IMR-90 (cell line): ENCODE measurements around the gene ZNF524. TPM values are rescaled to one million over a fixed set of nuclear protein-coding genes. Genes with fewer than 3 reads are reported as not detected.

ENCODE experiments used
- ATAC-seq: fragments of 200-7000 bp; cut with Tn5 transposase; 2 replicates; pipeline ENCODE4 v1.9.1; 2020; ENCODE audit warnings: low read depth, mild to moderate bottlenecking, moderate library complexity
- BruUV-seq: library from RNA; stranded (reverse); fragments of 400-500 nt; replicated peaks from 2 replicates; lab custom pipeline; 2021; lab: Mats Ljungman, UMichigan
- CTCF ChIA-PET: fragments of 300-600 bp; formaldehyde crosslinking; extraction: SDS; loops from one replicate; lab custom pipeline; 2021; ENCODE audit warnings: antibody characterized with exemption; lab: Yijun Ruan, JAX
- POLR2A ChIA-PET: fragments of 300-600 bp; sonication (Branson Sonifier 250); formaldehyde crosslinking; loops from one replicate; lab custom pipeline; 2022; ENCODE audit warnings: antibody characterized with exemption; ENCODE audit not compliant: unreplicated experiment; lab: Charles Lee
- DNase-seq: peaks from one replicate; pipeline ENCODE4 v3.0.0; 2013
- H2AFZ ChIP-seq: replicated peaks from 2 replicates; pipeline ENCODE3; 2013; ENCODE audit warnings: low read length, mild to moderate bottlenecking; ENCODE audit not compliant: poor library complexity
- H2AK5ac ChIP-seq: 2 replicates; pipeline ENCODE4 v1.6.1; 2013; ENCODE audit warnings: low read depth, low read length, inconsistent platforms
- H2AK9ac ChIP-seq: replicated peaks from 2 replicates; pipeline ENCODE3; 2013; ENCODE audit warnings: mild to moderate bottlenecking, low read depth, low read length, moderate library complexity; ENCODE audit not compliant: poor library complexity
- H2BK120ac ChIP-seq: 2 replicates; pipeline ENCODE4 v1.6.1; 2013; ENCODE audit warnings: low read depth, low read length, inconsistent platforms
- H2BK15ac ChIP-seq: 3 replicates; pipeline ENCODE4 v1.6.1; 2013; ENCODE audit warnings: low read depth, low read length, inconsistent platforms
- H2BK20ac ChIP-seq: 2 replicates; pipeline ENCODE4 v1.6.1; 2013; ENCODE audit warnings: low read depth, mild to moderate bottlenecking, inconsistent platforms, low read length, moderate library complexity
- H2BK5ac ChIP-seq: 2 replicates; pipeline ENCODE4 v1.6.1; 2013; ENCODE audit warnings: mild to moderate bottlenecking, low read depth, low read length, inconsistent platforms; ENCODE audit not compliant: poor library complexity, severe bottlenecking
- H3K14ac ChIP-seq: replicated peaks from 2 replicates; pipeline ENCODE4 v1.6.1; 2013; ENCODE audit warnings: low read depth, low read length, inconsistent platforms
- H3K18ac ChIP-seq: 2 replicates; pipeline ENCODE4 v1.6.1; 2013; ENCODE audit warnings: low read depth, low read length, control low read depth
- H3K23ac ChIP-seq: 2 replicates; pipeline ENCODE4 v1.6.1; 2013; ENCODE audit warnings: low read depth, low read length, inconsistent platforms
- H3K27ac ChIP-seq: 2 replicates; pipeline ENCODE4 v1.5.1; 2013; ENCODE audit warnings: mild to moderate bottlenecking, control low read depth, low read length; ENCODE audit not compliant: insufficient read depth
- H3K27me3 ChIP-seq: 2 replicates; pipeline ENCODE4 v1.6.1; 2013; ENCODE audit warnings: low read length; ENCODE audit not compliant: control insufficient read depth, insufficient read depth
- H3K36me3 ChIP-seq: 2 replicates; pipeline ENCODE4 v1.6.1; 2013; ENCODE audit warnings: low read length, mixed read lengths; ENCODE audit not compliant: control insufficient read depth, insufficient read depth
- H3K4ac ChIP-seq: 2 replicates; pipeline ENCODE4 v1.6.1; 2013; ENCODE audit warnings: low read depth, low read length, inconsistent platforms
- H3K4me1 ChIP-seq: 2 replicates; pipeline ENCODE4 v1.6.1; 2013; ENCODE audit warnings: low read length, mixed read lengths; ENCODE audit not compliant: control insufficient read depth, insufficient read depth
- H3K4me2 ChIP-seq: 2 replicates; pipeline ENCODE4 v1.6.1; 2013; ENCODE audit warnings: low read depth, mild to moderate bottlenecking, control low read depth, low read length, moderate library complexity
- H3K4me3 ChIP-seq: 2 replicates; pipeline ENCODE4 v1.5.1; 2013; ENCODE audit warnings: low read depth, mild to moderate bottlenecking, control low read depth, low read length, moderate library complexity; ENCODE audit not compliant: insufficient read depth
- H3K56ac ChIP-seq: 2 replicates; pipeline ENCODE4 v1.6.1; 2013; ENCODE audit warnings: low read length, inconsistent platforms; ENCODE audit not compliant: insufficient read depth; ENCODE audit errors: extremely low read depth
- H3K79me1 ChIP-seq, 2 experiments: 2 replicates each; pipeline ENCODE4 v1.6.1; 2013; ENCODE audit warnings: low read length in 2 of 2, inconsistent platforms in 1 of 2, low read depth in 1 of 2
- H3K9ac ChIP-seq: 2 replicates; pipeline ENCODE4 v1.6.1; 2013; ENCODE audit warnings: low read depth, low read length, control low read depth
- H3K9me1 ChIP-seq: 2 replicates; pipeline ENCODE4 v1.6.1; 2013; ENCODE audit warnings: low read length, inconsistent platforms; ENCODE audit not compliant: insufficient read depth
- H3K9me3 ChIP-seq: 2 replicates; pipeline ENCODE4 v1.6.1; 2013; ENCODE audit warnings: low read length; ENCODE audit not compliant: control insufficient read depth, insufficient read depth
- H4K20me1 ChIP-seq: 2 replicates; pipeline ENCODE4 v1.6.1; 2013; ENCODE audit warnings: low read length, inconsistent platforms; ENCODE audit not compliant: insufficient read depth
- H4K5ac ChIP-seq: 2 replicates; pipeline ENCODE4 v1.6.1; 2013; ENCODE audit warnings: mild to moderate bottlenecking, low read depth, low read length, control low read depth
- H4K8ac ChIP-seq, 2 experiments: 2 replicates each; pipeline ENCODE4 v1.6.1; 2013; ENCODE audit warnings: low read depth in 2 of 2, low read length in 2 of 2, control low read depth in 1 of 2, inconsistent platforms in 1 of 2
- H4K91ac ChIP-seq: 2 replicates; pipeline ENCODE4 v1.6.1; 2013; ENCODE audit warnings: low read depth, low read length, inconsistent platforms; ENCODE audit not compliant: insufficient read depth
- BHLHE40 ChIP-seq: fragments of 150-350 bp; IDR thresholded peaks from 2 replicates; pipeline ENCODE4 v1.6.1; 2016; ENCODE audit warnings: mild to moderate bottlenecking, low read depth, low read length
- MAFK ChIP-seq: IDR thresholded peaks from 2 replicates; pipeline ENCODE4 v1.6.1; 2012; ENCODE audit warnings: low read depth, low read length, improper control_type of control experiment
- MXI1 ChIP-seq: IDR thresholded peaks from 2 replicates; pipeline ENCODE4 v1.6.1; 2012; ENCODE audit warnings: low read depth, mild to moderate bottlenecking, low read length, moderate library complexity, borderline replicate concordance
- NFE2L2 ChIP-seq: fragments of 150-350 bp; IDR thresholded peaks from 2 replicates; pipeline ENCODE4 v1.6.1; 2016; ENCODE audit warnings: low read depth, mild to moderate bottlenecking, low read length
- POLR2A ChIP-seq: IDR thresholded peaks from 2 replicates; pipeline ENCODE4 v1.6.1; 2012; ENCODE audit warnings: mild to moderate bottlenecking, low read depth, low read length
- SMC3 ChIP-seq: fragments of 150-350 bp; IDR thresholded peaks from 2 replicates; pipeline ENCODE4 v1.6.1; 2016; ENCODE audit warnings: low read depth, mild to moderate bottlenecking, antibody characterized with exemption, low read length, moderate library complexity
- WGBS, 2 experiments: methylation state at CpG; one replicate each; pipeline versions ENCODE4 v1.1.5 to v1.1.7; 2013; ENCODE audit warnings: missing lambda C conversion rate in 2 of 2; ENCODE audit not compliant: insufficient read length in 1 of 2; ENCODE audit errors: extremely low coverage in 2 of 2; 5-methylcytosine and 5-hydroxymethylcytosine counted together
- dilution Hi-C: fragments of 300-500 bp; cut with HindIII; formaldehyde crosslinking; loops from one replicate; pipeline ENCODE4 v1.14.3; 2018; ENCODE audit warnings: low sequenced_read_pairs; ENCODE audit not compliant: unreplicated experiment
- in situ Hi-C: fragments of 300-500 bp; cut with MboI; formaldehyde crosslinking; loops from 3 replicates; pipeline ENCODE4 v1.14.3; 2019; ENCODE audit warnings: low sequenced_read_pairs, inconsistent platforms, mixed read lengths
- intact Hi-C: fragments of 100-400 bp; cut with micrococcal nuclease; formaldehyde crosslinking; loops from 2 replicates; pipeline ENCODE4 v1.10.0; 2022
- polyA plus RNA-seq, 3 experiments: library from polyadenylated mRNA; depleted of rRNA; stranded (reverse); fragments of >200 nt; gene quantifications; 2 replicates each; pipeline ENCODE4 v1.2.3, GENCODE V29; 2012; ENCODE audit warnings: low replicate concordance in 1 of 3
- total RNA-seq: library from RNA; depleted of rRNA; stranded (reverse); fragments of >200 nt; gene quantifications from 2 replicates; pipeline ENCODE4 v1.2.3, GENCODE V29; 2012

ZNF524 gene
- total and polyA plus RNA-seq, 2 of the 4 experiments (the other 2 are of a cell fraction) = 2.3 to 6.6 TPM

- dilution Hi-C loops = no loop called here
- Histone ChIP-seq H2AFZ (peak overlapping the region; percentile 23), H4K91ac (peak overlapping the region; percentile 48), H3K79me1 (no peaks in the 10 kb centered on the region; a peak in 1 of 4 replicates), H3K23ac (no peak overlapping the region), H3K36me3 (no peaks in the 10 kb centered on the region), H2AK9ac (peak overlapping the region; percentile 7), H2BK120ac (peak overlapping the region; percentile 88), H3K4ac (peak overlapping the region; percentile 70; the same call in 1 of the 2 replicates), H3K4me1 (peaks cover 18% of the 10 kb centered on the region), H3K9me3 (no peaks in the 10 kb centered on the region), H2BK15ac (no peak overlapping the region; the same call in 2 of the 3 replicates), H4K8ac (no peak overlapping the region; a peak in 1 of 4 replicates), H3K27ac (no peak overlapping the region), H2BK5ac (no peak overlapping the region), H3K27me3 (no peaks in the 10 kb centered on the region; the same call in 1 of the 2 replicates), H2AK5ac (no peak overlapping the region), H3K9ac (no peak overlapping the region), H3K18ac (no peak overlapping the region; the same call in 1 of the 2 replicates), H3K4me3 (no peak overlapping the region), H4K20me1 (no peaks in the 10 kb centered on the region), H4K5ac (no peak overlapping the region), H3K4me2 (0 out of 2 replicates have a peak overlapping the region, but pooled peaks have one; percentile 2), H2BK20ac (0 out of 2 replicates have a peak overlapping the region, but pooled peaks have one; percentile 75), H3K9me1 (peaks cover 9% of the 10 kb centered on the region), H3K56ac (no peak overlapping the region), H3K14ac (0 out of 2 replicates have a peak overlapping the region, but pooled peaks have one; percentile 47)
- ChIA-PET POLR2A (interaction anchor here (1.1 kb wide), 1 partner anchor 72 kb away, joined by 3 read pairs; the partner anchor contains the start of gene ZNF784), CTCF (no interaction called here)
- DNase-seq (peak; percentile 89), ATAC-seq (peak; percentile 65)
- WGBS, 2 experiments = 17% methylated on average over 1 of the region's 13 CpGs; no CpG with 5 or more reads in 1 of the 2 experiments
- TF ChIP-seq POLR2A = no peak
- no peak for TF ChIP-seq SMC3
- peak; percentile 33; the same call in 1 of the 2 replicates for TF ChIP-seq MAFK
- peak; percentile 80; the same call in 1 of the 2 replicates for TF ChIP-seq BHLHE40
- TF ChIP-seq NFE2L2 = no peak
- TF ChIP-seq MXI1 = no peak
- BruUV-seq = no TSS peak
- in situ Hi-C loops = no loop called here
- intact Hi-C loops = loop anchor here (2.0 kb wide), 1 partner anchor 28 kb away; the partner anchor contains the start of gene ZNF579
Measured at GRCh38 chr19:55552620-55553019, 47.5 kb upstream of the ZNF524 start.
